Astrocyte of the spinal cord (primary cell): ENCODE results near the gene UBAP1.
"Not testable (repeated sequence)": the region's sequence is repeated elsewhere in the genome, so short reads cannot be mapped to it uniquely, and the experiment has no call there.

Experiments
- DNase-seq: peaks from one replicate; pipeline ENCODE4 v3.0.0; 2011; ENCODE audit warnings: low read depth, low spot score
- H3K4me3 ChIP-seq: 2 replicates; pipeline ENCODE4 v1.5.1; 2011; ENCODE audit warnings: low read depth, mild to moderate bottlenecking, low read length, moderate library complexity
- CTCF ChIP-seq: IDR thresholded peaks from 2 replicates; pipeline ENCODE4 v1.5.1; 2012; ENCODE audit warnings: low read depth, mild to moderate bottlenecking, low read length, inconsistent platforms
- in situ Hi-C: cut with HindIII; loops from 2 replicates; pipeline ENCODE4 v1.10.0; 2017; ENCODE audit warnings: low sequenced_read_pairs

UBAP1 gene

GRCh38 chr9:34211395-34211794 is 32.6 kb downstream of the UBAP1 start:
- in situ Hi-C loops = no loop called here
- TF ChIP-seq CTCF = no peak
- no peak overlapping the region for H3K4me3 ChIP-seq
- DNase-seq = no peak

GRCh38 chr9:34214354-34215000 is 35.6 kb downstream of the UBAP1 start:
- DNase-seq, in situ Hi-C loops, H3K4me3 ChIP-seq: not testable (repeated sequence)

- in situ Hi-C loops = no loop called here
- no peak overlapping the region for H3K4me3 ChIP-seq
- no peak for TF ChIP-seq CTCF
- no peak for DNase-seq
Observed at GRCh38 chr9:34216325-34216724, 37.5 kb downstream of the UBAP1 start.

- in situ Hi-C loops, H3K4me3 ChIP-seq, DNase-seq: not testable (repeated sequence)
Observed at GRCh38 chr9:34217015-34217414, 38.2 kb downstream of the UBAP1 start.

GRCh38 chr9:34218446-34218845 is 39.6 kb downstream of the UBAP1 start:
- in situ Hi-C loops = no loop called here
- TF ChIP-seq CTCF = no peak
- no peak for DNase-seq
- H3K4me3 ChIP-seq = no peak overlapping the region

- no peak overlapping the region for H3K4me3 ChIP-seq
- DNase-seq = no peak
- TF ChIP-seq CTCF = no peak
- in situ Hi-C loops = no loop called here
Observed at GRCh38 chr9:34219421-34219820, 40.6 kb downstream of the UBAP1 start.

GRCh38 chr9:34220218-34220617 is 41.4 kb downstream of the UBAP1 start:
- H3K4me3 ChIP-seq = no peak overlapping the region
- in situ Hi-C loops = no loop called here
- no peak for TF ChIP-seq CTCF

GRCh38 chr9:34224349-34224748 is 45.5 kb downstream of the UBAP1 start:
- in situ Hi-C loops = no loop called here
- no peak for DNase-seq
- no peak overlapping the region for H3K4me3 ChIP-seq
- TF ChIP-seq CTCF = no peak

More at GRCh38 chr9:34220218-34220617, 41.4 kb downstream of the UBAP1 start:
- no peak for DNase-seq

GRCh38 chr9:34226144-34226760 is 47.4 kb downstream of the UBAP1 start:
- in situ Hi-C loops, H3K4me3 ChIP-seq, DNase-seq: not testable (repeated sequence)
